Measurements from ENCODE around the gene SEC14L6.

SEC14L6 gene

DNA sequence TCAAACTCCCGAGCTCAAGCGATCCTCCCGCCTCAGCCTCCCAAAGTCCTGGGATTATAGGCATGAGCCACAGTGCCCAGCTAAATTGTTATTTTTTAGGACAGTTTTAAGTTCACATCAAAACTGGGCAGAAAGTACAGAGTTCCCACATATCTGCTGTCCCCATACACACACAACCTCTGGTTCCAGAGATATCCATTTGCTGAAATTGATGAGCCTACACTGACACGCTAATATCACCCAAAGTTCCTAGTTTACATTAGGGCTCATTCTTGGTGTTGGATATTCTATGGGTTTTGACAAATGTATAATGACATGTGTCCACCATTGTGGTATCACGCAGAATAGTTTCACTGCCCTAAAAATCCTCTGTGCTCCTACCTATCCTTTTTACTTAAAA, 38.3 kb downstream of the SEC14L6 start:
- H3K4me1 Mint-ChIP-seq = no peaks in the 10 kb centered on the region
- DNase-seq = no peak
- no peak overlapping the region for H3K27ac Mint-ChIP-seq
- no peaks in the 10 kb centered on the region for H3K36me3 Mint-ChIP-seq
- H3K27me3 Mint-ChIP-seq = peaks cover 44% of the 10 kb centered on the region
- no peak overlapping the region for H3K4me3 Mint-ChIP-seq
- CTCF ChIA-PET = interaction anchor here (0.6 kb wide), 2 partner anchors 12 to 723 kb away, joined by 3 to 4 read pairs; no protein-coding TSS in a partner anchor
- H3K9me3 Mint-ChIP-seq = no peaks in the 10 kb centered on the region

DNA sequence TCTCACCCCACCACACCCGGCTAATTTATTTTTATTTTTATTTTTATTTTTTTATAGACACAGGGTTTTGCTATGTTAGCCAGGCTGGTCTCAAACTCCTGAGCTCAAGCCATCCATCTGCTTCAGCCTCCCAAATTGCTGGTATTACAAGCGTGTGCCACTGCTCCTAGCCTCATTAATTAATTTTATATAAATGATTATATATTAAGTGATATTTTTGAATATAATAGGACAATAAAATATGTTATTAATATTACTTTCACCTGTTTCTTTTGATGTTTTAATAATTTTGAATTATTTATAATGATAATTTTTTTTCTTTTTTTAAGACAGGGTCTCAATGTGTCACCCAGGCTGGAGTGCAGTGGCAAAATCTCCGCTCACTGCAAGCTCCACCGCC, 38.9 kb downstream of the SEC14L6 start:
- Mint-ChIP-seq H3K9me3 (no peaks in the 10 kb centered on the region), H3K36me3 (no peaks in the 10 kb centered on the region), H3K27ac (no peak overlapping the region), H3K27me3 (peaks cover 49% of the 10 kb centered on the region), H3K4me1 (no peaks in the 10 kb centered on the region), H3K4me3 (no peak overlapping the region)
- DNase-seq = no peak
- CTCF ChIA-PET = interaction anchor here (0.6 kb wide), 1 partner anchor 349 kb away, joined by 3 read pairs; no protein-coding TSS in a partner anchor

DNA sequence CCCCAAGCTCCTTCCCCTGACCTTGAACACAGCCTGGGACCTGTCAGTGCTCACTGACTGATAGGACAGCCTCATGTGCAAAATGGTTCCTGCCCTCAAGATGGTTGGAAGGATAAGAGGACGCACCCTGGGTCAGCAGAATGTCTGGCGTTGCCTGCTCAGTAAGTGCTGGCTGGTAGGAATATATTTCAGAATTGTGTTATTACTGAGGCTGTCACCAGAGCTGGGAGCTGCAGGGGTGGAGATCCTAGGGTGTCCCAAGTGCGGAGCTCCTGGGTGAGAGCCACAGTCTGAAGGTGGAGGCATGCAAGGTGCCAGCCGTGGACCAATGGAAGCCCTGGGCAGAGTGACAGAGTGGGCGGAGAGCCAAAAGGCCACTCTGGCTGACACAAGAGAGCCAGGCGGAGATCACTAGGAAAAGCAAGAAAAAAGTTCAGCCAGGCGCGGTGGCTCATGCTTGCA, 40.0 kb downstream of the SEC14L6 start:
- no peak overlapping the region for H3K27ac Mint-ChIP-seq
- H3K27me3 Mint-ChIP-seq = peaks cover 57% of the 10 kb centered on the region
- H3K4me3 Mint-ChIP-seq = no peak overlapping the region
- no peaks in the 10 kb centered on the region for H3K9me3 Mint-ChIP-seq
- H3K4me1 Mint-ChIP-seq = no peaks in the 10 kb centered on the region
- H3K36me3 Mint-ChIP-seq = no peaks in the 10 kb centered on the region
- DNase-seq = no peak
- CTCF ChIA-PET = no interaction called here

DNA sequence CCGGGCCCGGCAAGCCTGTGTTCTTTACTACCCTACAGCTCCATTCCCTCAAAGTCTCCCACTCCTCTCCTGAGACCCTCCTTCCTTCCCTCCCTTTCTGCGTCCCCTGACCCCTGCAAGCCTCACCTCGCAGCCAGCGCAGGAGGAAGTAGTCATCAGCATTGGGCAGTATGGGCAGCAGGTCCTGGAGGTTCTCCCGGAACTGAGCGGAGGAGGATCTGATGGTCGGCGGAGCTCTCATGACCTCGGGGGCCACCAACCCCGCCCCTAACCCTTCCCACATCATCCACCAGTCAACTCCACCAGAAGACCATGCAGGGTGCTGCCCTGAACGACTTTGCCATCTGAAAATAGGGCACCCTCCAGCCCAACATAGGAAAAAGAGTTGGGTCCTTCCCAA, 43.0 kb downstream of the SEC14L6 start:
- no peaks in the 10 kb centered on the region for H3K36me3 Mint-ChIP-seq
- H3K27me3 Mint-ChIP-seq = peaks cover 54% of the 10 kb centered on the region
- H3K9me3 Mint-ChIP-seq = no peaks in the 10 kb centered on the region
- H3K4me1 Mint-ChIP-seq = no peaks in the 10 kb centered on the region
- no peak overlapping the region for H3K27ac Mint-ChIP-seq
- DNase-seq = no peak
- CTCF ChIA-PET = no interaction called here
- no peak overlapping the region for H3K4me3 Mint-ChIP-seq

DNA sequence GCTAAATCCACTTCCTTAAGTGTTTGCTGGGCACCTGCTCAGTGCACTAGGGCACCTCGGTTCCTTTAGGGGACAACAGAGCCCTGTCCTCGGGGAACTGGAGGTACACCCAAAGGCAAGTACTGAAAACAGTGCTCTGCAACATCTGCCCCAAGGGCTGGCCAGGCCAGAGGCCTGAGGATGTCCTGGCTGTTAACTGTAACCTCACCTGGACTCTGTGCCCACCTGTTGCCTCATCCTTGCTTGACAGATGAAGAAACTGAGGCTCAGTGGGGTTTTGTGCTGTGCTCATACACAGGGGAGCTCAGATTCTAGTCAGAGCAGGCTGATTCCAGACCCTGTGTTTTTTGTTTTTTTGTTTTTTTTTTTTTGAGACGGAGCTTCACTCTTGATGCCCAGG, 43.6 kb downstream of the SEC14L6 start:
- Mint-ChIP-seq H3K9me3 (no peaks in the 10 kb centered on the region), H3K27ac (no peak overlapping the region), H3K36me3 (no peaks in the 10 kb centered on the region), H3K4me1 (no peaks in the 10 kb centered on the region), H3K4me3 (no peak overlapping the region), H3K27me3 (peaks cover 52% of the 10 kb centered on the region)
- no peak for DNase-seq
- CTCF ChIA-PET = no interaction called here

DNA sequence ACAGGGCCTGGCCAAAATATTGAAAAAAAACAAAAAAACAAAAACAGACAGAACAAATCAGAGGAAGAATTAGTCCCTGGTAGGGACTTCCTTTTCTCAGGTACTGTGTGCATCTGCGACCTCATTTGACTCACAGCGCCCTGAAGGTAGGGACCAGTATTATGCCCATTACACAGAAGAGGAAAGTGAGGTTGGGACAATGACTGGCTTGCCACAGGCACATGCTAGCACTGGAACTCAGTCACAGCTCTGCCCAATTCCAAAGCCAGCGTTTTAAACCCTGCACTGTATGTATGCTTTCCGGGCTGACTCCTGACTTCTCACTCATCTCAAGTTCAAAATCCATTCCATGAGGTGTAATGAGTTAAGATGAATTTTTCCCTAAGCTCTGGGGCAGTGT, 44.4 kb downstream of the SEC14L6 start:
- no peak overlapping the region for H3K4me3 Mint-ChIP-seq
- H3K9me3 Mint-ChIP-seq = no peaks in the 10 kb centered on the region
- DNase-seq = no peak
- no peaks in the 10 kb centered on the region for H3K36me3 Mint-ChIP-seq
- H3K27me3 Mint-ChIP-seq = peaks cover 50% of the 10 kb centered on the region
- H3K27ac Mint-ChIP-seq = no peak overlapping the region
- CTCF ChIA-PET = no interaction called here
- no peaks in the 10 kb centered on the region for H3K4me1 Mint-ChIP-seq

DNA sequence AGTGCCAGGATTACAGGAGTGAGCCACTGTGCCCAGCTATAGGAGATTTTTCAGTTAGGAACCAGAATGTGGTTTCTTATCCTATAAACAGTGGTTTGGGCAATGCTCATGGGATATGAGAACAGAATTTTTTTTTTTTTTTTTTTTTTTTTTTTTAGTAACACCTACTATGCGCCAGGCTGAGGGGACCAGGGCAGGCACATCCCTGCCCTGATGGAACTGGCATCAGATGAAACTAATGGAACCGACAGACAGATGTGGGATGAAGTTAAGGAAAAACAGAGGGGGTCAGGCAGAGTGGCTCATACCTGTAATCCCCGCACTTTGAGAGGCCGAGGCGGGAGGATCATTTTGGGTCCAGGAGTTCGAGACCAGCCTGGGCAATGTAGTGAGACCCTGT, 45.9 kb downstream of the SEC14L6 start:
- no peak overlapping the region for H3K27ac Mint-ChIP-seq
- no peak for DNase-seq
- no peak overlapping the region for H3K4me3 Mint-ChIP-seq
- H3K4me1 Mint-ChIP-seq = no peaks in the 10 kb centered on the region
- H3K27me3 Mint-ChIP-seq = peaks cover 38% of the 10 kb centered on the region
- H3K36me3 Mint-ChIP-seq = no peaks in the 10 kb centered on the region
- CTCF ChIA-PET = no interaction called here
- H3K9me3 Mint-ChIP-seq = no peaks in the 10 kb centered on the region

DNA sequence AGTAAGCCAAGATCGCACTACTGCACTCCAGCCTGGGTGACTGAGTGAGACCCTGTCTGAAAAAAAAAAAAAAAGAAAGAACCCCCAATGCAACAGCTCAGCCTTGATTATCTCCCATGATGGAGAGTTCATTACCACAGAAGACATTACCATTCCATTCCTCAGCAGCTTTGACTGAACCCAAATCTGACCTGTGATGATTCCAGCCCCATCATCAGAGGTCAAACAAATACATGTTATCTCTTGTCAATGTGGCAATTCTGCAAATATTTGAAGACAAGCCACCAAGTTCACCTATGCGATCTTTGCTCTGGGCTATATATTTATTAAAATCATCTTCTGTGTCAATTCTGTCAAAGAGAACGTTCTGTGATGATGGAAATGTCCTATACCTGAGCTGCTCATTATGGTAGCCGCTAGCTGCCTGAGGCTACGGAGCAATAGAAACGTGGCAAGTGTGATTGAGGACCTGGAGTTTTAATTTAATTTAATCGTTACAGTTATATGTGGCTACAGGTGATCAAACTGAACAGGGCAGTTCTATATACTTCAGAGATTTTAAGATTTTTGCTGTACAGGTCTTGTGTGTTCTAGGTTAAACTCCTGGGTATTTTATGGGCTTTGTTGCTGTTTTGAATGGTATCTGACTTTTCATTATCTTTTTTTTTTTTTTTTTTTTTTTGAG, 48.9 kb downstream of the SEC14L6 start:
- no peak overlapping the region for H3K4me3 Mint-ChIP-seq
- CTCF ChIA-PET = interaction anchor here (0.8 to 1.1 kb wide), 2 partner anchors 13 to 108 kb away, joined by 3 read pairs; no protein-coding TSS in a partner anchor
- no peaks in the 10 kb centered on the region for H3K4me1 Mint-ChIP-seq
- no peaks in the 10 kb centered on the region for H3K9me3 Mint-ChIP-seq
- no peak for DNase-seq
- peaks cover 21% of the 10 kb centered on the region for H3K27me3 Mint-ChIP-seq
- H3K36me3 Mint-ChIP-seq = no peaks in the 10 kb centered on the region
- no peak overlapping the region for H3K27ac Mint-ChIP-seq

DNA sequence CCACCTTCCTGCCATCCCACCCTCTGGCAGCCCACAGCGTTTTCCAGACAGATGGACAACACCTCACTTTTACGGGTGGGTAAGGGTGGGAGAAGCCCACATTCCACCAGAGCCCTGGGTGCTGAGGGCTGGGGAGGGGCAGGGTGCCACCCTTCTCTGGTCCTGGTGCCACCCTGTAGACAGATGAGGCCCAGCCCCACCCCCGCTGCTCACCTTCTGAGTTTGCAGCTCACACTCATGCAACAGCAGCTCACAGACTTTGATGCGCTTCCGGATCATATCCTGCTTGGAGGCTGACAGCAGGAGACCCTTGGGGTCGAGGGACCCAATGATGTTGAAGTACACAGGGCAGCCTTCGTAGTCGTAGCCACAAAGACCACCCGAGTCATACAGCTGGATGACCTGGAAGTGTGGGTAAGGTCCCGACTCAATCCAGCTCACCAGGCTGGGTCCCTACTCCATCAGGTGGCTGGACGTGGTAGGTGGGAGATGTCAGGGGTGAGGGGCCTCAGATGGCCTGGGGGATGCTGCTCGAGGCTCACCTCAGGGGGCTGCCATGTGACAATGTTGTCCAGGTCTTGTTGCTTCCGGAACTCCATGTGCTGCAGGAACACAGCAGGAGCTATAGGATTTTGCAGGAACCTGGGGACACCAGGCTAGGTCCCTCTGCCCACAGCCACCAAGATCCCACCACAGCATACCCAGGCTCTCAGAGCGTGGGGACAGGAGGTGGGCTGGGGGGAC, 51.3 kb downstream of the SEC14L6 start:
- no peak overlapping the region for H3K27ac Mint-ChIP-seq
- no peaks in the 10 kb centered on the region for H3K36me3 Mint-ChIP-seq
- no peaks in the 10 kb centered on the region for H3K9me3 Mint-ChIP-seq
- CTCF ChIA-PET = no interaction called here
- no peaks in the 10 kb centered on the region for H3K4me1 Mint-ChIP-seq
- DNase-seq = no peak
- no peak overlapping the region for H3K4me3 Mint-ChIP-seq
- peaks cover 27% of the 10 kb centered on the region for H3K27me3 Mint-ChIP-seq

DNA sequence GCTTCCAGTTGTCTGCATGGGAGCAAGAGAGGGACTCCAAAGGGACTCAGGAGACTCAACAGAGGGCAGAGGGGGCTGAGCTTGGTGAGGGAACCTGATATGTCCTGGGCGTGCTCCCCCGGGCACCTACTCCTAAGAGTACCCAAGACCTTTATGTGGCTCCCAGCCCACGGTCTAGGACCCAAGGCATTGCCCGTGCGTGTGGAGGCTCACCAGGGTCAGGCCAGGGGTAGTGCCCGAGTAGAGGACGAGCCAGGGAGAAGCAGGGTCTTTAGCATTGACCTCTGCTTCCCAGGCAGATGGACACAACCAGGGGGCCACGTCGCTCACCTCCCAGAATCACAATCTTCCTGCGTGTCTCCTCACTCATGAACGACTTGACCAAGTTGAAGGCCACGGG, 54.4 kb downstream of the SEC14L6 start:
- peaks cover 36% of the 10 kb centered on the region for H3K27me3 Mint-ChIP-seq
- no peaks in the 10 kb centered on the region for H3K4me1 Mint-ChIP-seq
- no peaks in the 10 kb centered on the region for H3K36me3 Mint-ChIP-seq
- CTCF ChIA-PET = no interaction called here
- H3K9me3 Mint-ChIP-seq = no peaks in the 10 kb centered on the region
- no peak for DNase-seq
- H3K4me3 Mint-ChIP-seq = no peak overlapping the region
- no peak overlapping the region for H3K27ac Mint-ChIP-seq

DNA sequence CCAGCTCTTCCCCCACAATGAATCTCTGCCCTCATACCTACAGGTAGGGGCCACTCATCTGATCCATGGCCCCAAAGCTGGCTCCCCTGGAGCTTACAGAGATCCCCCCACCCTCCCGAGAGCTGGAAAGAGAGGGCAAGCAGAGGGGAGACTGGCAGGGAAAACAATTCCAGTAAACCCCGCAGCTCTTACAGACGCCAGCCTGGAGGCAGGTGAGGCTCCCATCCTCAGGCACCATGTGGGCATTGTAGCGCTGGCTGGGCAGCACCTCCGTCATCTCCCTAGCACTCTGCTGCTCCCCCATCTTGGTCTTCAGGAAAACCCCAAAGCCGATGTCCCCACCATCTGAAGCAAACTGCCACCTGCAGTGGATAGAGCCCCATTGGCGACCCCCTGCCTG, 55.2 kb downstream of the SEC14L6 start:
- Mint-ChIP-seq H3K9me3 (no peaks in the 10 kb centered on the region), H3K4me3 (no peak overlapping the region), H3K36me3 (no peaks in the 10 kb centered on the region), H3K27ac (no peak overlapping the region), H3K4me1 (no peaks in the 10 kb centered on the region), H3K27me3 (peaks cover 39% of the 10 kb centered on the region)
- CTCF ChIA-PET = interaction anchor here (1.2 to 1.3 kb wide), 2 partner anchors 46 to 110 kb away, joined by 3 to 4 read pairs; no protein-coding TSS in a partner anchor
- no peak for DNase-seq

DNA sequence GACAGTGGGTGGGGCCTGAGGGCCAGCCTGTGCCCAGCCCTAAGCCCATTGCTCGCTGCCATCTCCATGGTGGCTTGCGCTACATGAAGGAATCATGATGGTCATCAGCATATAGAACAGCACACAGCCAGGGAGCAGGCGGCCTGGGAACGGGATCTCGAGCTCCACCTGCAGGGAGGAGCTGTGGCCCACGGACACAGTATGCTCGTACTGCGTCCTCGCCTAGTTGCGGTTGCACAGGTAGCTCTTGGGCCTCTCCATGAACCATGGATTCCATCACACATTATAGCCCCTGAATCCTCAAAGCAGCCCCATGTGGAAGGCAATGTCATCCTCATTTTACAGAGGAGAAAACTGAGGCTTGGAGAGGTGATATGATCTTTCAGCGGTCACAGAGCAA, 56.1 kb downstream of the SEC14L6 start:
- no peak for DNase-seq
- CTCF ChIA-PET = interaction anchor here (1.2 to 1.3 kb wide), 3 partner anchors 45 to 111 kb away, joined by 3 to 4 read pairs (median 3); no protein-coding TSS in a partner anchor
- H3K27me3 Mint-ChIP-seq = peaks cover 36% of the 10 kb centered on the region
- H3K4me1 Mint-ChIP-seq = no peaks in the 10 kb centered on the region
- H3K27ac Mint-ChIP-seq = no peak overlapping the region
- H3K9me3 Mint-ChIP-seq = no peaks in the 10 kb centered on the region
- no peak overlapping the region for H3K4me3 Mint-ChIP-seq
- H3K36me3 Mint-ChIP-seq = no peaks in the 10 kb centered on the region

DNA sequence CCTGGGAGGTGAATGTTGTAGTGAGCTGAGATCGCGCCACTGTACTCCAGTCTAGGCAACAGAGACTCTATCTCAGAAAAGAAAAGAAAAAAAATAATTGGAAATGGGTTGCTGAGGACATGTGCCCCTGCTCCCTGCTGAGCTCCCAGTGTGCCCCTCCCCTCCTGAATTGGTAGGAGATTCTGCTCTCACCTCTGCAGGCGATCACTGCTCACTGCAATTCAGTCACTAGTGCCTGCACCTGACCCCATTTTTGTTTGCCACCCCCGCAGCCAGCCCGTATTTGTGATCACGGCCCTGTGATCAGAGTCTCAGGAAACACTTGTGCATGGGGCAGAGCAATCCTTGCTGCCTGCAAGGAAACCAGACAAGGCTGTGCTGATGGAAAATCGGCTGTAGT, 58.4 kb downstream of the SEC14L6 start:
- no peak overlapping the region for H3K4me3 Mint-ChIP-seq
- no peaks in the 10 kb centered on the region for H3K9me3 Mint-ChIP-seq
- no peak for DNase-seq
- H3K27ac Mint-ChIP-seq = no peak overlapping the region
- CTCF ChIA-PET = interaction anchor here (2.8 to 5.2 kb wide), 2 partner anchors 43 to 97 kb away, joined by 23 to 57 read pairs; no protein-coding TSS in a partner anchor
- no peaks in the 10 kb centered on the region for H3K4me1 Mint-ChIP-seq
- peaks cover 29% of the 10 kb centered on the region for H3K27me3 Mint-ChIP-seq
- no peaks in the 10 kb centered on the region for H3K36me3 Mint-ChIP-seq

DNA sequence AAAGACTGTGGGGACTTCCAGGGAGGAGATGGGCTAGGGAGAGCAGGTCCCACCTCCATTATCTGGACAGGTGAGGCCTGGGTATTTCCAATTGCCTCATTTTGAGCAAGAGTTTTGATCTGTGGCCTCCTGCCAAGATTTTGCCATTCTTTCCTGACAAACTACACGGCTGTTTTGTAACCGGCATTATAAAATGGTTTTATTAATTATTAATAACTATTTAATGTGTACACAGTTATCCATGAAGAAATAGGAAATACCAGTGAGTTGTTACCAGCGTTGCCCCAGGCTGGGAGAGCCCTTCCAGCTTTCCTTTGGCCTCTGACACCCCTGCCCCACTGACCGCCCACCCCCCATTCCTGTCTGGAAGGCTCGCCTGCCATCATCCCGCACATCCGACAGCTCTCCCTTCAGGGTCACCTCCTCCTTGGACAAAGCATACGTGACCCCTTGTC, 59.9 kb downstream of the SEC14L6 start:
- Mint-ChIP-seq H3K4me3 (no peak overlapping the region), H3K27ac (no peak overlapping the region), H3K27me3 (peaks cover 23% of the 10 kb centered on the region), H3K36me3 (no peaks in the 10 kb centered on the region), H3K9me3 (no peaks in the 10 kb centered on the region), H3K4me1 (no peaks in the 10 kb centered on the region)
- no peak for DNase-seq
- CTCF ChIA-PET = interaction anchor here (0.6 to 5.2 kb wide), 4 partner anchors 41 to 119 kb away, joined by 3 to 57 read pairs (median 14); no protein-coding TSS in a partner anchor
